Measurements from ENCODE around the gene ABITRAM.
"Not testable (repeated sequence)": the region's sequence is repeated elsewhere in the genome, so short reads cannot be mapped to it uniquely, and the experiment has no call there.

DNA sequence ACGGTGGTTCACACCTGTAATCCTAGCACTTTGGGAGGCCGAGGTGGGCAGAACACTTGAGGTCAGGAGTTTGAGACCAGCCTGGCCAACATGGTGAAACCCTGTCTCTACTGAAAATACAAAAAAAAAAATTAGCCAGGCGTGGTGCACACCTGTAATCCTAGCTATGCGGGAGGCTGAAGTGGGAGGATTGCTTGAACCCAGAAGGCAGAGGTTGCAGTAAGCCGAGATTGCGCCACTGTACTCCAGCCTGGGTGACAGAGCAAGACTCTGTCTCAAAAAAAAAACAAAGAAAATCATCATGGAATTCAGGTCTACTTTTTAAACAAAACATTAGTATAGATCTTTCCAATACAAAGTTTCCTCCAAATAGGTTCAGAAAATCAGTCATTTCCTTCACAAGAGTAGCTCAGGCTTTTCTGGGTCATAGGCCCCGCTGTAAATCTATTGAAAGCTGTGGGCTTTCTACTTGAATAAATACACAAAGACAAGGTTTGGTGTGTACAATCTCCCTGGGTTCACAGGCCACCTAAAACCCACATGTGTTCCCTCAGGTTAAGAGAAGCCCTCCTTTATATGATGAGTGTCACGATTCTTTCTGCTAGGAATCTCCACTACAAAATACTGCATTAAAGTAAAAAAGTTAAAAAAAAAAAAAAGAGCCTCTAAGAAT, 35.0 kb upstream of the ABITRAM start:
- TF ChIP-seq, protein P1, sequence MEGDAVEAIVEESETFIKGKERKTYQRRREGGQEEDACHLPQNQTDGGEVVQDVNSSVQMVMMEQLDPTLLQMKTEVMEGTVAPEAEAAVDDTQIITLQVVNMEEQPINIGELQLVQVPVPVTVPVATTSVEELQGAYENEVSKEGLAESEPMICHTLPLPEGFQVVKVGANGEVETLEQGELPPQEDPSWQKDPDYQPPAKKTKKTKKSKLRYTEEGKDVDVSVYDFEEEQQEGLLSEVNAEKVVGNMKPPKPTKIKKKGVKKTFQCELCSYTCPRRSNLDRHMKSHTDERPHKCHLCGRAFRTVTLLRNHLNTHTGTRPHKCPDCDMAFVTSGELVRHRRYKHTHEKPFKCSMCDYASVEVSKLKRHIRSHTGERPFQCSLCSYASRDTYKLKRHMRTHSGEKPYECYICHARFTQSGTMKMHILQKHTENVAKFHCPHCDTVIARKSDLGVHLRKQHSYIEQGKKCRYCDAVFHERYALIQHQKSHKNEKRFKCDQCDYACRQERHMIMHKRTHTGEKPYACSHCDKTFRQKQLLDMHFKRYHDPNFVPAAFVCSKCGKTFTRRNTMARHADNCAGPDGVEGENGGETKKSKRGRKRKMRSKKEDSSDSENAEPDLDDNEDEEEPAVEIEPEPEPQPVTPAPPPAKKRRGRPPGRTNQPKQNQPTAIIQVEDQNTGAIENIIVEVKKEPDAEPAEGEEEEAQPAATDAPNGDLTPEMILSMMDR (IDR thresholded peaks at IDR 0.05): not testable (repeated sequence)
- TF ChIP-seq EP300, POLR2A, POLR2AphosphoS5 (IDR thresholded peaks at IDR 0.05): not testable (repeated sequence)
